ENCODE data around the gene EXOSC2. TPM values are rescaled to one million over a fixed set of nuclear protein-coding genes. Genes with fewer than 3 reads are reported as not detected.

The EXOSC2 gene
- 22.0 and 42.1 TPM in 2 replicates for total RNA-seq

GRCh38 chr9:130693426-130694191 lies at the start of gene EXOSC2:
Gene EXOSC2, plus strand, starts transcription at chr9:130693780. Its CDS starts 12 bp downstream, at chr9:130693792.

GRCh38 chr9:130664251-130665028 lies 29.1 kb upstream of the EXOSC2 start, which contains the start of gene PRDM12:
Gene PRDM12, plus strand, starts transcription at chr9:130664594. Its CDS starts 60 bp downstream, at chr9:130664654.

Other genes starting within 250 kb of the EXOSC2 start
- 26.6 and 113 TPM in 2 replicates for gene ASS1, start 248.8 kb upstream of the EXOSC2 start, total RNA-seq
- gene FUBP3, start 114.2 kb upstream of the EXOSC2 start, total RNA-seq = 24.4 and 25.7 TPM in 2 replicates
- not detected in 2 replicates for gene PRDM12, start 29.2 kb upstream of the EXOSC2 start, total RNA-seq
- gene ABL1, start 141.5 kb downstream of the EXOSC2 start, total RNA-seq = 28.3 and 28.6 TPM in 2 replicates
- gene QRFP, start 203.0 kb downstream of the EXOSC2 start, total RNA-seq = not detected in 2 replicates
- 0.08 and 1.1 TPM in 2 replicates for gene FIBCD1, start 245.5 kb downstream of the EXOSC2 start, total RNA-seq

Data from hair follicular keratinocyte (primary cell).